Fibroblast of mammary gland (primary cell): ENCODE data around the gene GALK2.
"Not testable (repeated sequence)": the region's sequence is repeated elsewhere in the genome, so short reads cannot be mapped to it uniquely, and the experiment has no call there.

Source experiments
- DNase-seq: peaks from one replicate; pipeline ENCODE4 v3.0.0-alpha.2; 2010; ENCODE audit warnings: low read depth
- H3K4me3 ChIP-seq: 2 replicates; pipeline ENCODE4 v1.5.1; 2011; ENCODE audit warnings: low read depth, mild to moderate bottlenecking, low read length, moderate library complexity; ENCODE audit not compliant: control insufficient read depth
- CTCF ChIP-seq: conservative IDR thresholded peaks from 2 replicates; pipeline ENCODE4 v1.5.1; 2011; ENCODE audit warnings: low read depth, low read length, inconsistent platforms; ENCODE audit not compliant: control insufficient read depth, insufficient read depth

GALK2 gene

DNA sequence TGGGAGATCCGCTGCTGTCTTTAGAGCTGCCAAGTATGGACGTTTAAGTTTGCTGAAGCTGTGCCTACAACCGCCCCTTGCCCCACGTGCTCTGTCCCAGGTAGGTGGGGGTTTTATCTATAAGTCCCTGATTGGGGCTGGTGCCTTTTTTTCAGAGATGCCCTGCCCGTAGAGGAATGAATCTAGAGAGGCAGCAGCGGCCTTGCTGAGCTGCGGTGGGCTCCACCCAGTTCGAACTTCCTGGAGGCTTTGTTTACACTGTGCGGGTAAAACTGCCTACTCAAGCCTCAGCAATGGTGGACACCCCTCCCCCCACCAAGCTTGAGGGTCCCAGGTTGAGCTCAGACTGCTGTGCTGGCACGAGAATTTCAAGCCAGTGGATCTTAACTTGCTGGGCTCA is 169.6 kb downstream of the GALK2 start:
- TF ChIP-seq CTCF, result no peak
- no peak for DNase-seq
- H3K4me3 ChIP-seq, result no peak overlapping the region

GRCh38 chr15:49343546-49343945 is 173.5 kb downstream of the GALK2 start:
- H3K4me3 ChIP-seq, result no peak overlapping the region
- TF ChIP-seq CTCF, result no peak
- no peak for DNase-seq

DNA sequence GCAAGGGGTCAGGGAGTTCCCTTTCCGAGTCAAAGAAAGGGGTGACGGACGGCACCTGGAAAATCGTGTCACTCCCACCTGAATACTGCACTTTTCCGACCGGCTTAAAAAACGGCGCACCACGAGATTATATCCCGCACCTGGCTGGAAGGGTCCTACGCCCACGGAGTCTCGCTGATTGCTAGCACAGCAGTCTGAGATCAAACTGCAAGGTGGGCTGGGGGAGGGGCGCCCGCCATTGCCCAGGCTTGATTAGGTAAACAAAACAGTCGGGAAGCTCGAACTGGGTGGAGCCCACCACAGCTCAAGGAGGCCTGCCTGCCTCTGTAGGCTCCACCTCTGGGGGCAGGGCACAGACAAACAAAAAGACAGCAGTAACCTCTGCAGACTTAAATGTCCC is 184.4 kb downstream of the GALK2 start:
- not testable (repeated sequence) for H3K4me3 ChIP-seq, DNase-seq

DNA sequence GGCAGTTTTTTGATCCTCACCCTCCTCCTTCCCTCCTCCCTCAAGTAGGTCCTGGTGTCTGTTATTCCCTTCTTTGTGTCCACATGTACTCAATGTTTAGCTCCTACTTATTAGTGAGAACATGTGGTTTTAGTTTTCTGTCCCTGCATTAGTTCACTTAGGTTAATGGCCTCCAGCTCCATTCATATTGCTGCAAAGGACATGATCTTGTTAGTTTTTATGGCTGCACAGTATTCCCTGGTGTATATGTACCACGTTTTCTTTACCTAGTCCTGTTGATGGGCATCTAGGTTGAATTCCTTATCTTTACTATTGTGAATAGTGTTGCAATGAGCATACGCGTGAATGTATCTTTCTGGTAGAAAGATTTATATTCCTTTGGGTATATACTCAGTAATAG is 191.3 kb downstream of the GALK2 start:
- H3K4me3 ChIP-seq, result no peak overlapping the region
- no peak for TF ChIP-seq CTCF
- DNase-seq, result peak; percentile 10

- DNase-seq, result no peak
- TF ChIP-seq CTCF, result no peak
Observed at GRCh38 chr15:49366496-49366895, 196.4 kb downstream of the GALK2 start.

DNA sequence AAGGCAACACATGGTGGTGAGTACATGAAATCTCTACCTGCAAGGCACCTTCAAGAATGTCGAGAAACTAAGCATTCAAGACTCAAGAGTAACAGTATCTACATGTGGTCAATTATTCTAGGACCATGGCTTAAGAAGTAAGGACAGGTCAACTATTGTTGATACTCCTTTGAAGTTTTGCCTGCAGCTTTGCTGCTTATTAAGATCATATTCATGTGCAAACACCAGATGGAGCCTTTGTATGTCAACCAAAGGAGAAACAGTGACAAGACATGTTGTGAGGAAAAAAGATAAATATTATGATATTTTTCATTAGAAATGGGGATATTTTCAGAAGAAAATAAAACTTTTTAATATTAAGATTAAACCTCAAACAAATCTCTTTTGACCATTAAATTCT is 200.7 kb downstream of the GALK2 start:
- peak; percentile 53 for DNase-seq
- TF ChIP-seq CTCF, result peak; percentile 36
- no peak overlapping the region for H3K4me3 ChIP-seq

More at GRCh38 chr15:49366496-49366895, 196.4 kb downstream of the GALK2 start:
- H3K4me3 ChIP-seq, result no peak overlapping the region

DNA sequence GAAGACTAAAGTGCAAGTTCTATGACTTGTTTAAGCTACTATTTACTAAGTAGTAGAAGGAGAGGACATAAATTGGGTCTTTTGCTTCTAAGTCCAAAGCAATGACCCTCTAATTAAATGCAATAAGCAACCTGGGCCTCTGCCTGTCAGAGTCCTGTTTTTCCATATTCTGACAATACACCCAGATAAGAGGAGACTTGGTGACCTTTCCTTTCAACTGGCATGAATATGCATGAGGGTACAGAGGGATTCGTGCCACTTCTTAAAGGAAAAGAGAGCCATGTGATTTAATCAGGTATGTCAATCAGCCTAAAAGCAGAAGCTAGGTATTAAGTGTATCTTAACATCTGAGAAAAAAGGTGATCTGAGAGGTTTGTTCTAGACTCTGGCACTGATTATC is 202.3 kb downstream of the GALK2 start:
- H3K4me3 ChIP-seq, result no peak overlapping the region
- DNase-seq, result no peak
- TF ChIP-seq CTCF, result no peak
